Hematopoietic multipotent progenitor cell treated with erythropoietin and hydrocortisone succinate and interleukin-3 and kit ligand, for 17 days (in vitro differentiated cells): ENCODE results near the gene MFSD1.

ENCODE experiments used
- DNase-seq: peaks from one replicate; pipeline ENCODE4 v3.0.0-alpha.2; 2015; ENCODE audit warnings: low spot score

Gene MFSD1

DNA sequence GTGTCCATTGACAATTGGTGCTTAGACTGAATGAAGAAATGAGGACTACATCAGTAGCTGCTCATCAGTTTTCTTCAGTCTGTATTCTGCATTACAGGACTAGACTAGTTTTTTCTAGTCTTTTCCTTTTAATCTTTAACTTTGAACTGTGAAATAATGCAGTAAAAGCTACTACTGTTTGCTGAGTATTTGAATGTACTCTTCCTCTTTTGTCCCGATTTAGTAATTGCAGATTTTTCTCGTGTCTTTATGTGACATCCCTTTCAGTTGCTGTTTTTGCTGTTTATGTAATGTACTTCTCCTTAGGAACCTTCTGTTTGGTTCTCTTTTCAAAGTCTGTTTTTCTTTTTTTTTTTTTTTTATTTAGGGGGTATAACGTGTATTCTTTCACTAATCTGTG is 17.4 kb downstream of the MFSD1 start:
- no peak for DNase-seq

DNA sequence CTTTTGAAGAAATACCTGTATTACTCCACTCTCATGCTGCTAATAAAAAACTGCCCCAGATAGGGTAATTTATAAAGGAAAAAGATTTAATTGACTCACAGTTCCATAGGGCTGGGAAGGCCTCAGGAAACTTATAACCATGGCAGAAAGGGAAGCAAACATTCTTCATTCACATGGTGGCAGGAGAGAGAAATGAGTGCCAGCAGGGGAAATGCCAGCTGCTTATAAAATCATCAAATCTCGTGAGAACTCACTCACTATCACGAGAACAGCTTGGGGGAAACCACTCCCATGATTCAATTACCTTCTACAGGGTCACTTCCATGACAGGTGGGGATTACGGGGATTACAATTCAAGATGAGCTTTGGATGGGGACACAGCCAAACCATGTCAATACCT is 18.7 kb downstream of the MFSD1 start:
- no peak for DNase-seq

DNA sequence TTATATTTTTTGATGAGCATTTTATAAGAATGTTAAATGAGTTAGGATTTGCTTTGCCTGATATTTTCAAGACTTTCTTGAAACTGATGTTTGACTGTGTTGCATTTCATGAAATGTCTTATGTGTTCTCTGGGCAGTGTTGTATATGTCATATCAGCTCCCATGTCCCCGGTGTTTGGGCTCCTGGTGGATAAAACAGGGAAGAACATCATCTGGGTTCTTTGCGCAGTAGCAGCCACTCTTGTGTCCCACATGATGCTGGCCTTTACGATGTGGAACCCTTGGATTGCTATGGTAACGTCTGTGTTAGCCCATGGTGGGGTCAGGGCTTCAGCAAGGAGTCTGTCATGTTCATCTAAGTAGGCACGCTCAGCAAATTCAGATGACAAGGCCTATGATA is 20.0 kb downstream of the MFSD1 start:
- no peak for DNase-seq

DNA sequence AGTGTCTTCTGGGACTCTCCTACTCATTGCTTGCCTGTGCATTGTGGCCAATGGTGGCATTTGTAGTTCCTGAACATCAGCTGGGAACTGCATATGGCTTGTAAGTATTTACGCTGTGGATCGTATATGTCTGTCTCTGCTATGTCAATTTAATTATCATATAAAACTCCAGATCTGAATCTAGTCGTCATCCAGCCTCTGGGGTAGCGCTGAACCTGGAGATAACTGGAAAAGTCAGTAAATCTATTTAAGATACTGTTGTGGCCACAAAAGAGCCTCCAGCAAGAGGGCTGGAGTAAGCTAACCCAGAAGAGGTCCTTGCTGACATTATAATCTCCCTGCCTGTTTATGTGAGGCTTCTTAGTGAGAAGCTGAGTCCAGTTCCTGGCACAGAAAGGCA is 21.6 kb downstream of the MFSD1 start:
- no peak for DNase-seq

DNA sequence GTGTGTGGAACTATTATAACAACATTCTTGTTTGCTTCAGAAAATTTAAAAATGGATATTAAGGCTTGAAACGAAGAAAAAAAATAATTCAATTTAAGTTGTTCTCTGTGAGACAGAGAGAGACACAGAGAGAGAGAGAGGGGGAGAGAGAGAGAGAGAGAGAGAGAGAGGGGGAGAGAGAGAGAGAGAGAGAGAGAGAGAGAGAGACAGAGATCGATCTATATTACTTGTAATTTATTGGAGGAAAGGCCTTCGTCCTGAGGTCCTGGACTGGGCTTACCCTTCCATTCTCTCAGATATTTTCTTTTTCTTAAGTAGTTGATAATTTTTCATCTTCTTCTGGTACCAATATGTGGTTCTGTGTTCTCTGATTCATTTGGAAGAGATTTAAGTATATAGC is 25.9 kb downstream of the MFSD1 start:
- DNase-seq: no peak

DNA sequence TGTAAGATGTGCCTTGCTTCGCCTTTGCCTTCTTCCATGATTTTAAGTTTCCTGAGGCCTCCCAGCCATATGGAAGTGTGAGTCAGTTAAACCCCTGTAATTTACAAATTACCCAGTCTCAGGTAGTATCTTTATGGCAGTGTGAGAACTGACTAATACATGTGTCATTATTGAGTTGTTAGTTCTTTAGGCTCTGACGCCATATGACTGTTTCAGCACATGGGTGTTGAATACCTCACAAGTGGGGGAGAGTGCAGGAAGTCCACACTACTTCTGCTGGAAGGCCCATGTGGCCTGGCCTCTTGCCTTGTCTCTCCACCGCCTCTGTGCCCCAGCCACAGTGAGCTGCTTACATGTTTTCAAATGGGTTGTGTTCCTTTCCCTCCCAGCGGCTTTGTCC is 28.5 kb downstream of the MFSD1 start:
- DNase-seq: no peak

DNA sequence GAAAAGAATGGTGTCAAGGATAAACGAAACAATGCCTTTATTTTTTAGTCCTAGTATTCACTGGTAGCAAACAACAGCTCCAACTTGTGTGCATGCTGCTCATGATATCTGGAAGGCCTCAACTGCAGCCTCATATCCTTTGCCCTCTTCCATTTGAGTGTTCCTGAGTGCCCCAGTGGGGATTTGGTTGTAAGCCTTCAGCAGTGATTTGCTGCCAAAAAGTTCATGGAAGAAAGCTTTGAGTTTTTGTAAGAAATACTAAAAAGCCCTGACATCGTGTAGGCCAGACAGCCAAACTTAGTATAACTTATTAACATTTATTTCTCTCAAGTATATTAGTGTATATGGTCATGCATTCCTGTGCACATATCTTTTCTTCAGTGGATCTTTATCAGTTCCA is 30.0 kb downstream of the MFSD1 start:
- no peak for DNase-seq

DNA sequence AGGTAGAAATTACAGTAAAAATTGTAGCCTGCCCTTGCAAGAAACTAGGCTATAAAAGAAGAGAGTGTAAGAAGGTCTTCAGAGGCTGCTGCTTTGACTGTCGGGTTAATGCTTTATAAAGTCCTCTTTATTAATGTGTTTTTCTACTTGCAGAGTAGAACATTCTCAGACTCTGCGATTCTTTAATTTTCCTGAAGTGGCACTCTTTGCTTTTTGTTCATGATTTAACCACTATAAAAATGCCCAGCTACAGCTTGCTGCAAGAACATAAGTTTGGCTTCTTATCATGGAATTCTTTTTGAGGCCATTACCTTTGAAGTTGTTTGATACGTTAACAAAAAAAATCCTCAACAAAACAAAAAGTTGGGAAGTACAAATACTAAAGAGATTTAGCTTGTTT is 33.8 kb downstream of the MFSD1 start:
- no peak for DNase-seq

DNA sequence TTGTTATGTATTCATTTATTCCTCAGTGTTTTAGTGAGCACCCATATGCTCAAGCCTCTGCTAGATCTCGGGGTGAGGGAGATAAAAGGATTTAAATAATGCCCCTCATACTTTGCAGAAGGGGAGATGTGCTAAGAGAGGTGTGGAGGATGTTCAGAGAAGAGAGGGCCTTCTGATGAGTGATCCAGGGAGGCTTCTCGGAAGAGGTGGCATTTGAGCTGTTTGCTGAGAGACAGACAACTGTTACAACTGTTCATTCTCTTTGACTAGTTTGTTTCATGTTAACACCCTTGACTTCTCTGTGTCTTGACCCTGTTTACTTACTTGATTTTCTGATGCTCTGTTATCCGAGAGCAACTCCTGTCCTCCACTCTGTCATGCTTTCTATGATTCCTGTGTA is 34.5 kb downstream of the MFSD1 start:
- no peak for DNase-seq

DNA sequence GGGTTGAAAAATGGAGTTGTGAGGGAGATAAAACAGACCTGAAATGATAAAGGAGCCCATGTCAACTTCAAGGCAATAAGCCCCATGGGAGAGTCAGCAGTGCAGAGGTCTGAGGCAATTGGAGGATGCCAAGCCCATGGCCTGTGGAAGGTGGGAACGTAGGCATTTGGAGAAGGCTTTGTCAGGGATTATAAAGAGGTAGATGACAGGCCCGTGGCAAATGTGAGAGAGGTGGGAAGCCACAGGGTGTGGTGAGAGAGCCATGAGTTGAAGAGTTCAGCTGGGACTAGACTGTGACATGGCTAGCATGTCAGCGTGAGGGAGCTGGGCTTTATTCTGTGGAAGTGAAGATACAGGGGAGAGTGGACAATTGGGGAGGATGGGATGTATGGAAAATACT is 35.4 kb downstream of the MFSD1 start:
- no peak for DNase-seq

DNA sequence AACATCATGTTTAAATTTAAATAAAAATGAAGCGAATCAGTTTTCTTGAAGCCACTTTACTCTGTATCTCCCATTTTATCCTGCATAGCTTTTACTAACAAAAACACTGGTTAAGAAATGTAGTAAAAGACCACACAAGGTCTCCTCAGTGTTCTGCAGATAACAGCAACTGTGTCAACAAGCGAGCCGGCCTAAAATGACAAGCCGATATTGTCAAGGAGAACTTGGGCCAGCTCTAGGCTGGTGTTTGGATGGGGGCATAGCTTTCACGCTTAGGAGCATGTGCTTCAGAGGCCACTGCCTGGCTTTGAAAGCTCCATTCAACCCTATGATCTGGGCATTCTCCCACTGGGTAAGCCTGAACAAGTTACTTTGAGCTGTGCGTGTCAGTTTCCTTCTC is 38.1 kb downstream of the MFSD1 start:
- no peak for DNase-seq

DNA sequence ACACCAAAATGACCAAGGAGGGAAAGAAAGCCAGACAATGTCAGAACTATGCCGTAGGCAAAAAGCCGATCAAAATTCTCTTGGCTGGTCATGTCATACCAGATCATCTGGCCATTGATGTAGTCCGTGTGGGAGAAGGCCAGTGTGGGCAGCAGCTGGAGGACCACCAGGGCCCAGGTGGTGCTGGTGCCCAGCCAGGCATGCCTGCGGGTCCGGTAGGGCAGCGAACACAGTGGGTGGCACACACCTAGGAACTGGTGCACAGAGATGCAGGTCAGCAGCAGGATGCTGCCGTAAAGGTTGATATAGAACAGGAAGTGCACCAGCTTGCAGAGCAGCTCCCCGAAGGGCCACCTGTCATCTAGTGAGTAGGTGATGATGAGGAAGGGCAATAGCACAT is 39.5 kb downstream of the MFSD1 start:
- DNase-seq: no peak

DNA sequence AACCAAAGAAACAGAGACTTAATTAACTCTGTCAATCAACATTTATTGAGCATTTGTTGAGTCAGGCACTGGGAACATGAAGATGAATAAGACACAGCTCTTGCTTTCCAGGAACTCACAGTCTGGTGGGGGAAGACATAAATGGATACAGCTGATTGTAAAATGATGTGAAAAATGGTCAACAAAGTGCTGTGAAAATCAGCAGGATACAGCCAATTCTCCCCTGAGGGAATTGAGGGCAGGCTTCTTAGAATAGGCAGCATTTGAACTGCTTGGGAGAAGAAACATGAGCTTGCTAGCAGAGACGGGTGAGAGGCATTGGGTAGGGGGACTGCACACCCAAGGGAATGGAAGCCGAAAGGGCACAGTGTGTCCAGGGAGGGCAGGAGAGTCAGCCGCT is 41.1 kb downstream of the MFSD1 start:
- no peak for DNase-seq

DNA sequence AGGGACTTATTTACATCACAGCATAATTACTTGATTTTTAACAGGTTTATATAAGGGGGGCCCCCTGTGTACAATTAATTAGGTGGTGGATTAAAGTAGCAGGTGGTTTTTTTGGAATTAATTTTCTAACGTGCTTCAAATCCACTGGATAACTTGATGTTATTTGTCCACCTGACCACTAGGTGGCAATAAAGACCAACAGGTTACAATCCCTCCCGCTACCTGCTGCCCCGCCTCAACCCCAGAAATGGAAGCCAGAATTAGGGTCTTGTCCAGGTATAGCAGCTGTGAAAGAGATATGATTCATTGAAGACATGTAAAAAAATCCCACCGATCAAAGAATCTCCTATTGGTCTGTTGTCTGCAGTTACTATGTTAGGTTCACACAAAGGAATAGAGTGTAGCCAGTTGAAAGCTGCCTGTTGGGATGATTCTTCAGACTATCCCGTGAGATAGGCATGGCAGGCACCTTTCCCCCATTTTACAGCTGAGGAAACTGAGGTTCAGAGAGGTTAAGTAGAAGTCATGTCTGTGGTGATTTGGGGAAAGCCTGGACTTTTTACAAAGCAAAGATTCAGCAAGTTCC is 44.0 kb downstream of the MFSD1 start:
- peak; percentile 62 for DNase-seq

DNA sequence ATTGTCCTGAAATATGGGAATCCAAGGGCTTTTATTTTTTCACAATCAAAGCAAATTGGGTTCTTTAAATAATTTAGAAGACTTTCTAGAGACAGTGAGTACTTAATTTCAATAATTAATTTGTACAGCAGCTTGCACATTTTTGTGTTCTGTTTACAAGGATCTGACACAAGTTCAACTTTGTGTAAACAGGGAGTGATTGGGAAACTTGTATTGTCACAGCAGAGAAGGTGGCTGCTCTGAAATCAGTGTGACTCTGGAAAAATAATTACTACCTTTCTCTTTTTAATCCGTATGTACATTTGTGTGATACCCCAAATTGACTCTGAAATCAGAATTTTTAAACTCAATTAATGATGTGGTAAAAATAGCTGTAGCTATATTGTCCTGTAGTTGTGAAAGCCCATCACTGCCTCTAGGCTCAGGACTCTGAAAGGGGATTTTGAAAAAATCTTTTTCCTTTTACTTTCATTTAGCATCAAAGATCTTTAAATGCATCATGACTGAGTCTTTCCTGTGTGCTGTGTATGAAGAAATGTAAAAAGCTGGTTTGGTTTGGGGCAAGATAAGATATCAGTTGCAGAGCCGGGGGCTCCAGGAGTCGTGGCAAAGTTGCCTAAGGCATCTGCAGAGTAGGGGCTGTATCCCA is 45.1 kb downstream of the MFSD1 start:
- no peak for DNase-seq

DNA sequence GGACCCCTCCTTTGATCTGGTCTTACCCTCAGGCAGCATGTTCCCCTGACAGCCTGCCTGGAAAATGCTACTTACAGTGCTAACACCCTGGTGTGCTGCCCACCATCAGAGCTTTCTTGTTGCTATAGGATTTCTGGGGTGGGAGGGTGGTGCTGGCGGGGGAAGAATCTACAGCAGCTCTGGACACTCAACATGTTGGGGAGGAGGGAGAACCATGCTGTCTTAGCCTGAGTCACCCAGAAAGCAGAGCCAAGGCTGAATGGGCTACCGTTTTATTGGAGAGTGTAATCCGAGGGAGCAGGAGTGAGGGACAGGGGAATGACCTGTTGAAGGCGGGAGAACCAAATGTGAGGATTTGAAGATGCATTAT is 45.6 kb downstream of the MFSD1 start:
- DNase-seq: no peak

DNA sequence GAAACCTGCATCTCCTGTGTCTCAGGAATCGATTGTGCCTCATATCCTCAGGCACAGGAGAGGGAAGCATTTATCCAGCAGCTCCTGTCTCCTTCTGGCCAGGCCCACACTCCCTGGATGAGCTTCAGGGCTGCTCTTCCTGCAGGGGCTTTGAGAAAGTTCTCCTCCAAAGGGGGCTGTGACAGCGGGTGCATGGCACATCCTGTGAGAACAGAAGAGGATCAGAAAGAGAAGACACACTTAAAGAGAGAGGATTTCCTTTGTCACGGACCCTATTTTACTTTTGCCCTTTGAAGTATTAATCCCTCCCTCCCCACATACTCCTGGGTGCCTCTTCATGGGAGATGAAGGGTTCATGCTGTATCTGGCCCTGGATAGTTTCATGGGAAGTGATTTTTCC is 46.0 kb downstream of the MFSD1 start:
- no peak for DNase-seq

DNA sequence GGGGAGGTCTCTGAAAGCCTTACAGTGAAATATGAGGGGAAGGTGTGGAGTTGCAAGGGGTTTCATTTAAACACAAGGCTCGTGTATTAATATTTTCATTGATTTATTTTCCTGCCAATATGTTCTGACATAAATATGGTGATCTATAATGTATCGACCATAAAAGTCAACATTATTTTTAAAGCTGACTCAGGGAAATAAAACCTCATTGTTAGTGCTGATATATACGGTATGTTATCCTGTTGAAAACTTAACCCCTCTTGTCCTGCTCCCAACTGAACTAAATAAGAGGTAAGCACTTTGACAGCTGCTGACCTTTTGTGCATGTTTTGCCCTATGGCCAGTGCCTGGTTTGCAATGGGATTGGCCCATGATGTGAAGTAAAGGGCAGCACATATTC is 47.9 kb downstream of the MFSD1 start:
- no peak for DNase-seq

DNA sequence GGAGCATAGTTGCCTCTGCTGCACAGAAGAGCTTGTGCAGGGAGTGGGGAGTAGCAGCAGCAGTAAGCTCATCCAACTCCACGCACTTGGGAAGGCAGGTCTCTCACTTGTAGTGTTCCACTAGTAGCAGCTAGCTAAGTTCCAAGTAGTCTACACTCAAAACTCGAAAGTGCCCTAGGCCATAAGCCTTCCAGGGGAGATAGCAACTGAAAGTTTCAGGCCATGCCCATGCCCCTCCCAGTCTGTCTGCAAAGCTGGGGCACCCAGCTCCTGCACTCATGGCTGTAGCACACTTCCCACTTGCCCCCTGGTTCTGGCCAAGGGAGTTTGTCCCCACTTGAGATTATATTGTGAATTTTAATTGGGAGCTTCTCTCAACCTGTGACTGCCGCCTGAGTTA is 57.5 kb downstream of the MFSD1 start:
- DNase-seq: no peak

DNA sequence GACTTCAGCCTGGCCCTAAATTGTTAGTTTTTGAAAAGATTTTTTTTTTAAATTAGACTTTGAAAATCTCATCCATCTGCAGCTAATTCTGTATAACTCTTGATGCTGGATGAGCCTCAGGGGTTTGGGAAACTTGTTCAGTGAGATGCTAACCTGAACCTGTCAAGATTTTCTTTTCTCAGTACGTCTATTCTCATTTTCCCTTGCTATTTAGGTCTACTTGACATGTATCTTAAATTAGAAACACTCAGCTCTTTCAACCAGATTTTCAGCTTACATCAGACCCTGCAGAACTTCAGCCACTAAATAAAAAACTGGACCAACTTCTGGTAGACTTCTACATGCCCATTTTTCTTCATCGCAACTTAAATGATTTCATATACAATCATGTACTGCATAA is 61.4 kb downstream of the MFSD1 start:
- no peak for DNase-seq

DNA sequence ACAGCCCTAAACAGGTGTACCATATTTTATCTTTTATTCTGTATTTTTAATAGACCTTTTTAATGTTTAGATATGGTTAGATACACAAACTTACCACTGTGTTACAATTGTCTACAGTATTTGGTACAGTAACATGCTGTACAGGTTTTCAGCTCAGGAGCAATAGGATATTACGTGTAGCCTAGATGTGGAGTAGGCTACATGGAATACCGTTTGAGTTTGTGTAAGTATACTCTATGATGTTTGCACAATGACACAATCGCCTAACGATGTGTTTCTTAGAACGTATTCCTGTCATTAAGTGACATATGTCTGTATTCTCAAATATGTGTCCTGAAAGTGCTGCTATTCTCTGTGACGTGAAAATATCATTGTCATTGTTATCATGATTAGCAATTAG is 62.6 kb downstream of the MFSD1 start:
- DNase-seq: no peak

DNA sequence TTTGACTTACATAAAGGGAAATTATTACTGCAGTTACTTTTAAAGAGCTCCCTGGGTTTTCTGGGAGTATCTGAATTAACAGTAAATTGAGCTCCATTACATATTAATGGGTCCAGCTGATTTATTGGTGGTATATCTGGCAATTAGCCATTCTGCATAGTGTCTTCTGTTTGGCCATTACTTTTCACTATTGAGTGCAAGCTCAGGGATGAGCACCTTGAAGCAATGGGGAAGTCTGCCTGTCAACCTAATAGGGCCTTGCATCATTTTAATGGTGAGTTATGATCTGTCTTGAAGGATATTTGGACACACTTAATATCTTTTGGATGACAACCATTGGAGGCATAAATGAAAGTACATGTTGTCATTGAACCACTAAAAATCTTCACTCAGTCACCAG is 73.8 kb downstream of the MFSD1 start:
- no peak for DNase-seq
